HepG2 (cell line): Measurements from ENCODE around the gene TARM1. TPM values are rescaled to one million over a fixed set of nuclear protein-coding genes. Genes with fewer than 3 reads are reported as not detected.
A peak's percentile ranks its signal among the peaks of the same experiment; 100 is the strongest.

Source experiments
- MIER2 ChIP-seq: IDR thresholded peaks from 2 replicates; pipeline ENCODE4 v1.6.1; 2016; ENCODE audit warnings: missing biosample characterization, missing genetic modification reagents
- RFX1 ChIP-seq: fragments of 450-650 bp; IDR thresholded peaks from 2 replicates; pipeline ENCODE4 v1.6.1; 2017
- SP1 ChIP-seq, 2 experiments: fragments of 450-650 bp in 1 of 2; sonication (generic) in 1 of 2; formaldehyde crosslinking in 1 of 2; IDR thresholded peaks; 2 replicates each; pipeline versions ENCODE4 v1.4.0 to v1.6.1; 2016 to 2020; ENCODE audit warnings: missing genetic modification reagents in 1 of 2
- SP2 ChIP-seq: sonication (generic); formaldehyde crosslinking; IDR thresholded peaks from 2 replicates; pipeline ENCODE4 v1.5.1; 2020; ENCODE audit warnings: mild to moderate bottlenecking, missing genetic modification reagents
- SUZ12 ChIP-seq: fragments of 150-350 bp; IDR thresholded peaks from 2 replicates; pipeline ENCODE4 v1.6.1; 2014; ENCODE audit warnings: low read depth, low read length
- ZNF547 ChIP-seq: sonication (generic); formaldehyde crosslinking; IDR thresholded peaks from 2 replicates; pipeline ENCODE4 v1.5.1; 2020; ENCODE audit warnings: mild to moderate bottlenecking, missing genetic modification reagents
- ZNF589 ChIP-seq: sonication (generic); formaldehyde crosslinking; conservative IDR thresholded peaks from 2 replicates; pipeline ENCODE4 v1.8.0; 2022; ENCODE audit warnings: mild to moderate bottlenecking, moderate library complexity, missing genetic modification reagents
- ZSCAN21 ChIP-seq: sonication (generic); formaldehyde crosslinking; IDR thresholded peaks from 2 replicates; pipeline ENCODE4 v1.8.0; 2022; ENCODE audit warnings: mild to moderate bottlenecking, missing genetic modification reagents, moderate library complexity, borderline replicate concordance
- polyA plus RNA-seq, 8 experiments: library from polyadenylated mRNA; depleted of rRNA in 3 of 8; stranded (reverse) in 7 of 8; unstranded in 1 of 8; fragments of >200 nt; fragmentation: Illumina TruSeq in 4 of 8; extraction: Trizol in 4 of 8; gene quantifications; 2 replicates each; pipeline versions ENCODE4 v1.2.1 to v1.2.3, GENCODE V29; 2011 to 2016; ENCODE audit warnings: low read depth in 4 of 8, missing spikeins in 1 of 8, mixed read lengths in 1 of 8; ENCODE audit not compliant: insufficient read depth in 1 of 8
- total RNA-seq, 5 experiments: library from RNA; depleted of rRNA; stranded (reverse); fragments of >200 nt; fragmentation: Illumina TruSeq; extraction: Trizol; gene quantifications; 2 replicates each; pipeline ENCODE4 v1.2.3, GENCODE V29; 2016; ENCODE audit warnings: low read depth in 1 of 5
- TF ChIP-seq, protein P1 (sequence below): sonication (generic); formaldehyde crosslinking; IDR thresholded peaks from 2 replicates; pipeline ENCODE4 v1.9.0; 2021; ENCODE audit warnings: missing genetic modification reagents, borderline replicate concordance
- TF ChIP-seq, protein P2 (sequence below): sonication (generic); formaldehyde crosslinking; IDR thresholded peaks from 2 replicates; pipeline ENCODE4 v1.4.0; 2020; ENCODE audit warnings: missing genetic modification reagents

The TARM1 gene
- total and polyA plus RNA-seq, 2 of the 13 experiments (the other 11 are each of a cell fraction or from before 2014, with no cell fraction given): not detected

DNA sequence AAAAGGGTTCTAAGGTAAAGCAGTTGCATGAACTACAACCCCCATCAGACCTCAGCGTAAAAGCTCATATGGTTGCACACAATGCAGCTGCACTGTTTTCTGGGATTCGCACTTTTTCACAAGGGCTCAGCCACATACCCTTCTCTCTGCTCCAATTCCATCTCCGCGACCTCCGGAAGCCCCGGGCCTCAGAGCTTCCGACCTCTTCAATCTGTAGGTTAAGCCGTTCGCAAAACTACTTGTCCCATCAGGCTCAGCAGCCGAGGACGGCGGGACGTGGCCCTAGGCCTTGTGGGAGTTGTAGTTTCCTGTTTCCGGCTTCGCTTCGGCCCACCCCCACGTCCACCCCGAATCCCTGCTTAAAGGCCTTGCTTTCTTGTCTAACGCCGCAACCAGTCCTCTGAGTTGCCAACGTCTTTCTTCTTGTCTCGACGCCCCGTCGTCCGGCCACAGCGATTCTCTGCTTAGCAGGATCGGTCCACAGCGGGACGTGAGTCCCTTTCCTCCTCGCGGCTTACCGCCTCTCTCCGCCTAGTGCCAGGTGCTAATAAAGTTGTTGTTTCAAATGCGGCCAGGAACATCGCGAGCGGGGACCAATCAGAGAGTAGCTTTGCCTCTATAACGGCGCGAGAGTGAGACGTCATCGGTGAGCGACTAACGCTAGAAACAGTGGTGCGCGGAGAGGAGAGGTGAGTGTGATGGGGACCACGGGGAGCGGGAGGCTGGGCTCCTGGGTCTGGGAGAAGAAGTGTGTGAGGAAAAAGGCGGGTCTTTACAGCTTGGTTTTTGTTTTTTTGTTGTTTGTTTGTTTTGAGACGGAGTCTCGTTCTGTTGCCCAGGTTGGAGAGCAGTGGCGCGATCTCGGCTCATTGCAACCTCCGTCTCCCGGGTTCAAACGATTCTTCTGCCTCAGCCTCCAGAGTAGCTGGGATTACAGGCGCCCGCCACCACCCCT is 34.2 kb upstream of the TARM1 start, which contains the start of the genes PRPF31 and TFPT (continued):
- TF ChIP-seq, protein P1, sequence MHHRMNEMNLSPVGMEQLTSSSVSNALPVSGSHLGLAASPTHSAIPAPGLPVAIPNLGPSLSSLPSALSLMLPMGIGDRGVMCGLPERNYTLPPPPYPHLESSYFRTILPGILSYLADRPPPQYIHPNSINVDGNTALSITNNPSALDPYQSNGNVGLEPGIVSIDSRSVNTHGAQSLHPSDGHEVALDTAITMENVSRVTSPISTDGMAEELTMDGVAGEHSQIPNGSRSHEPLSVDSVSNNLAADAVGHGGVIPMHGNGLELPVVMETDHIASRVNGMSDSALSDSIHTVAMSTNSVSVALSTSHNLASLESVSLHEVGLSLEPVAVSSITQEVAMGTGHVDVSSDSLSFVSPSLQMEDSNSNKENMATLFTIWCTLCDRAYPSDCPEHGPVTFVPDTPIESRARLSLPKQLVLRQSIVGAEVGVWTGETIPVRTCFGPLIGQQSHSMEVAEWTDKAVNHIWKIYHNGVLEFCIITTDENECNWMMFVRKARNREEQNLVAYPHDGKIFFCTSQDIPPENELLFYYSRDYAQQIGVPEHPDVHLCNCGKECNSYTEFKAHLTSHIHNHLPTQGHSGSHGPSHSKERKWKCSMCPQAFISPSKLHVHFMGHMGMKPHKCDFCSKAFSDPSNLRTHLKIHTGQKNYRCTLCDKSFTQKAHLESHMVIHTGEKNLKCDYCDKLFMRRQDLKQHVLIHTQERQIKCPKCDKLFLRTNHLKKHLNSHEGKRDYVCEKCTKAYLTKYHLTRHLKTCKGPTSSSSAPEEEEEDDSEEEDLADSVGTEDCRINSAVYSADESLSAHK (CRISPR knock-in tag): peak; percentile 49; the same call in 1 of the 2 replicates
- TF ChIP-seq ZSCAN21 (CRISPR knock-in tag) (peak; percentile 52; the same call in 1 of the 2 replicates), SP1 (IDR thresholded peaks at IDR 0.05) (no peak), SP1 (CRISPR knock-in tag; IDR thresholded peaks at IDR 0.05) (peak; percentile 90), ZNF547 (CRISPR knock-in tag) (peak; percentile 67; the same call in 1 of the 2 replicates), ZNF589 (CRISPR knock-in tag) (peak; percentile 63; the same call in 1 of the 2 replicates), SP2 (CRISPR knock-in tag) (peak; percentile 75), RFX1 (no peak), SUZ12 (peak; percentile 94), MIER2 (peak; percentile 65; the same call in 1 of the 2 replicates)
- TF ChIP-seq, protein P2, sequence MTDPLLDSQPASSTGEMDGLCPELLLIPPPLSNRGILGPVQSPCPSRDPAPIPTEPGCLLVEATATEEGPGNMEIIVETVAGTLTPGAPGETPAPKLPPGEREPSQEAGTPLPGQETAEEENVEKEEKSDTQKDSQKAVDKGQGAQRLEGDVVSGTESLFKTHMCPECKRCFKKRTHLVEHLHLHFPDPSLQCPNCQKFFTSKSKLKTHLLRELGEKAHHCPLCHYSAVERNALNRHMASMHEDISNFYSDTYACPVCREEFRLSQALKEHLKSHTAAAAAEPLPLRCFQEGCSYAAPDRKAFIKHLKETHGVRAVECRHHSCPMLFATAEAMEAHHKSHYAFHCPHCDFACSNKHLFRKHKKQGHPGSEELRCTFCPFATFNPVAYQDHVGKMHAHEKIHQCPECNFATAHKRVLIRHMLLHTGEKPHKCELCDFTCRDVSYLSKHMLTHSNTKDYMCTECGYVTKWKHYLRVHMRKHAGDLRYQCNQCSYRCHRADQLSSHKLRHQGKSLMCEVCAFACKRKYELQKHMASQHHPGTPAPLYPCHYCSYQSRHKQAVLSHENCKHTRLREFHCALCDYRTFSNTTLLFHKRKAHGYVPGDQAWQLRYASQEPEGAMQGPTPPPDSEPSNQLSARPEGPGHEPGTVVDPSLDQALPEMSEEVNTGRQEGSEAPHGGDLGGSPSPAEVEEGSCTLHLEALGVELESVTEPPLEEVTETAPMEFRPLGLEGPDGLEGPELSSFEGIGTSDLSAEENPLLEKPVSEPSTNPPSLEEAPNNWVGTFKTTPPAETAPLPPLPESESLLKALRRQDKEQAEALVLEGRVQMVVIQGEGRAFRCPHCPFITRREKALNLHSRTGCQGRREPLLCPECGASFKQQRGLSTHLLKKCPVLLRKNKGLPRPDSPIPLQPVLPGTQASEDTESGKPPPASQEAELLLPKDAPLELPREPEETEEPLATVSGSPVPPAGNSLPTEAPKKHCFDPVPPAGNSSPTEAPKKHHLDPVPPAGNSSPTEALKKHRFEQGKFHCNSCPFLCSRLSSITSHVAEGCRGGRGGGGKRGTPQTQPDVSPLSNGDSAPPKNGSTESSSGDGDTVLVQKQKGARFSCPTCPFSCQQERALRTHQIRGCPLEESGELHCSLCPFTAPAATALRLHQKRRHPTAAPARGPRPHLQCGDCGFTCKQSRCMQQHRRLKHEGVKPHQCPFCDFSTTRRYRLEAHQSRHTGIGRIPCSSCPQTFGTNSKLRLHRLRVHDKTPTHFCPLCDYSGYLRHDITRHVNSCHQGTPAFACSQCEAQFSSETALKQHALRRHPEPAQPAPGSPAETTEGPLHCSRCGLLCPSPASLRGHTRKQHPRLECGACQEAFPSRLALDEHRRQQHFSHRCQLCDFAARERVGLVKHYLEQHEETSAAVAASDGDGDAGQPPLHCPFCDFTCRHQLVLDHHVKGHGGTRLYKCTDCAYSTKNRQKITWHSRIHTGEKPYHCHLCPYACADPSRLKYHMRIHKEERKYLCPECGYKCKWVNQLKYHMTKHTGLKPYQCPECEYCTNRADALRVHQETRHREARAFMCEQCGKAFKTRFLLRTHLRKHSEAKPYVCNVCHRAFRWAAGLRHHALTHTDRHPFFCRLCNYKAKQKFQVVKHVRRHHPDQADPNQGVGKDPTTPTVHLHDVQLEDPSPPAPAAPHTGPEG: no peak
